ENCODE results near the gene GPRC5C. TPM values are rescaled to one million over a fixed set of nuclear protein-coding genes. Genes with fewer than 3 reads are reported as not detected.

GPRC5C gene
- total and polyA plus RNA-seq, 7 donors: 42.9 to 123 (median 57.0) TPM

GRCh38 chr17:74410001-74410443 lies 21.9 kb upstream of the GPRC5C start:
- intact Hi-C loops (cut with DNase I): no loop called here
- ATAC-seq: no peak
- no peaks in the 10 kb centered on the region for H3K36me3 ChIP-seq (ENCODE audit: insufficient read depth in 1 of 2, low read depth in 1 of 2)
- H3K4me3 ChIP-seq: no peak overlapping the region
- H3K27me3 ChIP-seq (ENCODE audit: insufficient read depth in 3 of 3, low read length in 2 of 3): no peaks in the 10 kb centered on the region
- WGBS, 3 donors: 84 to 88% (median 84%) methylated on average over 4 of the region's 4 CpGs
- H3K4me1 ChIP-seq: peaks cover 5% of the 10 kb centered on the region
- no peak overlapping the region for H3K27ac ChIP-seq
- TF ChIP-seq, protein P1, sequence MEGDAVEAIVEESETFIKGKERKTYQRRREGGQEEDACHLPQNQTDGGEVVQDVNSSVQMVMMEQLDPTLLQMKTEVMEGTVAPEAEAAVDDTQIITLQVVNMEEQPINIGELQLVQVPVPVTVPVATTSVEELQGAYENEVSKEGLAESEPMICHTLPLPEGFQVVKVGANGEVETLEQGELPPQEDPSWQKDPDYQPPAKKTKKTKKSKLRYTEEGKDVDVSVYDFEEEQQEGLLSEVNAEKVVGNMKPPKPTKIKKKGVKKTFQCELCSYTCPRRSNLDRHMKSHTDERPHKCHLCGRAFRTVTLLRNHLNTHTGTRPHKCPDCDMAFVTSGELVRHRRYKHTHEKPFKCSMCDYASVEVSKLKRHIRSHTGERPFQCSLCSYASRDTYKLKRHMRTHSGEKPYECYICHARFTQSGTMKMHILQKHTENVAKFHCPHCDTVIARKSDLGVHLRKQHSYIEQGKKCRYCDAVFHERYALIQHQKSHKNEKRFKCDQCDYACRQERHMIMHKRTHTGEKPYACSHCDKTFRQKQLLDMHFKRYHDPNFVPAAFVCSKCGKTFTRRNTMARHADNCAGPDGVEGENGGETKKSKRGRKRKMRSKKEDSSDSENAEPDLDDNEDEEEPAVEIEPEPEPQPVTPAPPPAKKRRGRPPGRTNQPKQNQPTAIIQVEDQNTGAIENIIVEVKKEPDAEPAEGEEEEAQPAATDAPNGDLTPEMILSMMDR (IDR thresholded peaks at IDR 0.05): no peak
- H3K9me3 ChIP-seq: no peaks in the 10 kb centered on the region
- DNase-seq: no peak

- intact Hi-C loops (cut with DNase I): no loop called here
- 96 to 98% (median 96%) methylated on average over 8 of the region's 8 CpGs for WGBS, 3 donors
- Histone ChIP-seq H3K27ac (no peak overlapping the region), H3K36me3 (ENCODE audit: insufficient read depth in 1 of 2, low read depth in 1 of 2) (no peaks in the 10 kb centered on the region), H3K4me1 (peaks cover 8% of the 10 kb centered on the region), H3K4me3 (no peak overlapping the region), H3K9me3 (no peaks in the 10 kb centered on the region), H3K27me3 (ENCODE audit: insufficient read depth in 3 of 3, low read length in 2 of 3) (no peaks in the 10 kb centered on the region)
- TF ChIP-seq, protein P1 (IDR thresholded peaks at IDR 0.05): no peak
- no peak for DNase-seq
- no peak for ATAC-seq
These were observed 19.3 kb upstream of the GPRC5C start for GRCh38 chr17:74412581-74412980.

DNA sequence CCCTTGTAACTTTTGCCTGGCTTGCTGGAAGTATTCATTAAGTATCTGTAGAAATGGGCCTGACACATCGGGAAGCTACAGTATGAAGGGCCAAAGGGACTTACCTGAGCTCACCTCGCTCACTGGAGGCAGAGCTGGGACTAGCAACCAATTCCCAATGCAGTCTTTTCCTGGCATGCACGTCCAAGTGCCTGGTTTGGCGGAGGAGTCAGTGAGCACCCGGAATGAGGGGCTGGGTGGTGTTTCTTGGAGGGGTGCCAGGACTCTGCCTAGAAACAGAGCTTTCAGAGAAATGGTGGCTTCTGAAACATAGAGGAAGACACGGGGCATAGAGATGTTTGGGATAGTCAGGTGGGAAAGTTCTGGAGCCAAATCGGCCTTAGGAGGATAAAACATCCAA lies 18.4 kb upstream of the GPRC5C start:
- intact Hi-C loops (cut with DNase I): no loop called here
- H3K4me3 ChIP-seq: no peak overlapping the region
- H3K27me3 ChIP-seq (ENCODE audit: insufficient read depth in 3 of 3, low read length in 2 of 3): no peaks in the 10 kb centered on the region
- WGBS, 3 donors: 75 to 85% (median 77%) methylated on average over 7 of the region's 7 CpGs
- H3K9me3 ChIP-seq: no peaks in the 10 kb centered on the region
- H3K4me1 ChIP-seq: peaks cover 17% of the 10 kb centered on the region
- DNase-seq (no peak), ATAC-seq (no peak)
- H3K36me3 ChIP-seq (ENCODE audit: insufficient read depth in 1 of 2, low read depth in 1 of 2): no peaks in the 10 kb centered on the region
- no peak overlapping the region for H3K27ac ChIP-seq
- TF ChIP-seq, protein P1 (IDR thresholded peaks at IDR 0.05): no peak

- TF ChIP-seq, protein P1 (IDR thresholded peaks at IDR 0.05): no peak
These were observed 17.4 kb upstream of the GPRC5C start for GRCh38 chr17:74414510-74414909.

More at GRCh38 chr17:74414510-74414909, 17.4 kb upstream of the GPRC5C start:
- ATAC-seq (no peak), DNase-seq (no peak)
- Histone ChIP-seq H3K27me3 (ENCODE audit: insufficient read depth in 3 of 3, low read length in 2 of 3) (no peaks in the 10 kb centered on the region), H3K27ac (no peak overlapping the region), H3K36me3 (ENCODE audit: insufficient read depth in 1 of 2, low read depth in 1 of 2) (no peaks in the 10 kb centered on the region), H3K4me1 (peaks cover 18% of the 10 kb centered on the region), H3K4me3 (no peak overlapping the region), H3K9me3 (no peaks in the 10 kb centered on the region)
- 89 to 93% (median 92%) methylated on average over 3 of the region's 3 CpGs for WGBS, 3 donors
- intact Hi-C loops (cut with DNase I): no loop called here

Measured in psoas muscle (tissue), 8 donors.